ENCODE data around the gene RFPL3. TPM values are rescaled to one million over a fixed set of nuclear protein-coding genes. Genes with fewer than 3 reads are reported as not detected.

RFPL3 gene
- total and polyA plus RNA-seq, 2 experiments from 2014 or later: not detected

GRCh38 chr22:32340411-32340810 lies 17.3 kb upstream of the RFPL3 start:
- no peaks in the 10 kb centered on the region for H3K36me3 ChIP-seq (ENCODE audit: insufficient read depth)
- DNase-seq (ENCODE audit: low spot score) (no peak), ATAC-seq (no peak)
- H2AFZ ChIP-seq: no peak overlapping the region; the same call in 1 of the 2 replicates
- H3K27ac Mint-ChIP-seq: no peak overlapping the region
- no peaks in the 10 kb centered on the region for H3K79me2 ChIP-seq (replicated peaks; ENCODE audit: insufficient read depth)
- H3F3A ChIP-seq (replicated peaks; ENCODE audit: low read depth): no peaks in the 10 kb centered on the region
- peaks cover 21% of the 10 kb centered on the region for H3K4me1 Mint-ChIP-seq
- peaks cover 4% of the 10 kb centered on the region for H3K27me3 Mint-ChIP-seq (ENCODE audit: insufficient read depth, low read depth, poor library complexity)
- TF ChIP-seq EZH2 (IDR thresholded peaks at IDR 0.05; ENCODE audit: low read depth, unreplicated experiment) (no peak), CTCF (conservative IDR thresholded peaks at IDR 0.05; ENCODE audit: low read depth in 2 of 2) (no peak), NANOG (IDR thresholded peaks at IDR 0.05; ENCODE audit: borderline replicate concordance) (no peak), JUNB (IDR thresholded peaks at IDR 0.05; ENCODE audit: unreplicated experiment) (no peak), ZNF462 (CRISPR knock-in tag; IDR thresholded peaks at IDR 0.05) (no peak), ETS1 (IDR thresholded peaks at IDR 0.05) (no peak), POLR2AphosphoS5 (IDR thresholded peaks at IDR 0.05; ENCODE audit: low read depth) (no peak), CREB1 (CRISPR knock-in tag; IDR thresholded peaks at IDR 0.05; ENCODE audit: low read depth) (no peak), ZNF331 (CRISPR knock-in tag; IDR thresholded peaks at IDR 0.05; ENCODE audit: low read depth) (no peak), ZNF114 (CRISPR knock-in tag; IDR thresholded peaks at IDR 0.05) (no peak), REST (IDR thresholded peaks at IDR 0.05; ENCODE audit: unreplicated experiment) (no peak)
- peaks cover 16% of the 10 kb centered on the region; the same call in 1 of the 2 replicates for H3K4me1 ChIP-seq (ENCODE audit: insufficient read depth)
- no peaks in the 10 kb centered on the region for H3K9me2 ChIP-seq (ENCODE audit: insufficient read depth)
- no peaks in the 10 kb centered on the region for H3K27me3 ChIP-seq (ENCODE audit: insufficient read depth)
- no peaks in the 10 kb centered on the region for H3K9me3 Mint-ChIP-seq
- no peaks in the 10 kb centered on the region for H3K36me3 Mint-ChIP-seq (ENCODE audit: low read depth)
- no peak overlapping the region for H3K27ac ChIP-seq (ENCODE audit: low read depth)
- H3K4me2 ChIP-seq: no peak overlapping the region
- no peak overlapping the region for H3K4me3 ChIP-seq
- no peak overlapping the region for H3K4me3 Mint-ChIP-seq
- H4K20me1 ChIP-seq (replicated peaks; ENCODE audit: insufficient read depth): no peaks in the 10 kb centered on the region

Data from GM23338 (cell line).